IMR-90 (cell line): Measurements from ENCODE around the gene AXL. TPM values are rescaled to one million over a fixed set of nuclear protein-coding genes. Genes with fewer than 3 reads are reported as not detected.

Experiments used
- ATAC-seq: fragments of 200-7000 bp; cut with Tn5 transposase; 2 replicates; pipeline ENCODE4 v1.9.1; 2020; ENCODE audit warnings: low read depth, mild to moderate bottlenecking, moderate library complexity
- BruUV-seq: library from RNA; stranded (reverse); fragments of 400-500 nt; replicated peaks from 2 replicates; lab custom pipeline; 2021; lab: Mats Ljungman, UMichigan
- CTCF ChIA-PET: fragments of 300-600 bp; formaldehyde crosslinking; extraction: SDS; loops from one replicate; lab custom pipeline; 2021; ENCODE audit warnings: antibody characterized with exemption; lab: Yijun Ruan, JAX
- POLR2A ChIA-PET: fragments of 300-600 bp; sonication (Branson Sonifier 250); formaldehyde crosslinking; loops from one replicate; lab custom pipeline; 2022; ENCODE audit warnings: antibody characterized with exemption; ENCODE audit not compliant: unreplicated experiment; lab: Charles Lee
- DNase-seq: peaks from one replicate; pipeline ENCODE4 v3.0.0; 2013
- H2AFZ ChIP-seq: replicated peaks from 2 replicates; pipeline ENCODE3; 2013; ENCODE audit warnings: low read length, mild to moderate bottlenecking; ENCODE audit not compliant: poor library complexity
- H2AK5ac ChIP-seq: 2 replicates; pipeline ENCODE4 v1.6.1; 2013; ENCODE audit warnings: low read depth, low read length, inconsistent platforms
- H2AK9ac ChIP-seq: replicated peaks from 2 replicates; pipeline ENCODE3; 2013; ENCODE audit warnings: mild to moderate bottlenecking, low read depth, low read length, moderate library complexity; ENCODE audit not compliant: poor library complexity
- H2BK120ac ChIP-seq: 2 replicates; pipeline ENCODE4 v1.6.1; 2013; ENCODE audit warnings: low read depth, low read length, inconsistent platforms
- H2BK15ac ChIP-seq: 3 replicates; pipeline ENCODE4 v1.6.1; 2013; ENCODE audit warnings: low read depth, low read length, inconsistent platforms
- H2BK20ac ChIP-seq: 2 replicates; pipeline ENCODE4 v1.6.1; 2013; ENCODE audit warnings: low read depth, mild to moderate bottlenecking, inconsistent platforms, low read length, moderate library complexity
- H2BK5ac ChIP-seq: 2 replicates; pipeline ENCODE4 v1.6.1; 2013; ENCODE audit warnings: mild to moderate bottlenecking, low read depth, low read length, inconsistent platforms; ENCODE audit not compliant: poor library complexity, severe bottlenecking
- H3K14ac ChIP-seq: replicated peaks from 2 replicates; pipeline ENCODE4 v1.6.1; 2013; ENCODE audit warnings: low read depth, low read length, inconsistent platforms
- H3K18ac ChIP-seq: 2 replicates; pipeline ENCODE4 v1.6.1; 2013; ENCODE audit warnings: low read depth, low read length, control low read depth
- H3K23ac ChIP-seq: 2 replicates; pipeline ENCODE4 v1.6.1; 2013; ENCODE audit warnings: low read depth, low read length, inconsistent platforms
- H3K27ac ChIP-seq: 2 replicates; pipeline ENCODE4 v1.5.1; 2013; ENCODE audit warnings: mild to moderate bottlenecking, control low read depth, low read length; ENCODE audit not compliant: insufficient read depth
- H3K27me3 ChIP-seq: 2 replicates; pipeline ENCODE4 v1.6.1; 2013; ENCODE audit warnings: low read length; ENCODE audit not compliant: control insufficient read depth, insufficient read depth
- H3K36me3 ChIP-seq: 2 replicates; pipeline ENCODE4 v1.6.1; 2013; ENCODE audit warnings: low read length, mixed read lengths; ENCODE audit not compliant: control insufficient read depth, insufficient read depth
- H3K4ac ChIP-seq: 2 replicates; pipeline ENCODE4 v1.6.1; 2013; ENCODE audit warnings: low read depth, low read length, inconsistent platforms
- H3K4me1 ChIP-seq: 2 replicates; pipeline ENCODE4 v1.6.1; 2013; ENCODE audit warnings: low read length, mixed read lengths; ENCODE audit not compliant: control insufficient read depth, insufficient read depth
- H3K4me2 ChIP-seq: 2 replicates; pipeline ENCODE4 v1.6.1; 2013; ENCODE audit warnings: low read depth, mild to moderate bottlenecking, control low read depth, low read length, moderate library complexity
- H3K4me3 ChIP-seq: 2 replicates; pipeline ENCODE4 v1.5.1; 2013; ENCODE audit warnings: low read depth, mild to moderate bottlenecking, control low read depth, low read length, moderate library complexity; ENCODE audit not compliant: insufficient read depth
- H3K56ac ChIP-seq: 2 replicates; pipeline ENCODE4 v1.6.1; 2013; ENCODE audit warnings: low read length, inconsistent platforms; ENCODE audit not compliant: insufficient read depth; ENCODE audit errors: extremely low read depth
- H3K79me1 ChIP-seq, 2 experiments: 2 replicates each; pipeline ENCODE4 v1.6.1; 2013; ENCODE audit warnings: low read length in 2 of 2, inconsistent platforms in 1 of 2, low read depth in 1 of 2
- H3K9ac ChIP-seq: 2 replicates; pipeline ENCODE4 v1.6.1; 2013; ENCODE audit warnings: low read depth, low read length, control low read depth
- H3K9me1 ChIP-seq: 2 replicates; pipeline ENCODE4 v1.6.1; 2013; ENCODE audit warnings: low read length, inconsistent platforms; ENCODE audit not compliant: insufficient read depth
- H3K9me3 ChIP-seq: 2 replicates; pipeline ENCODE4 v1.6.1; 2013; ENCODE audit warnings: low read length; ENCODE audit not compliant: control insufficient read depth, insufficient read depth
- H4K20me1 ChIP-seq: 2 replicates; pipeline ENCODE4 v1.6.1; 2013; ENCODE audit warnings: low read length, inconsistent platforms; ENCODE audit not compliant: insufficient read depth
- H4K5ac ChIP-seq: 2 replicates; pipeline ENCODE4 v1.6.1; 2013; ENCODE audit warnings: mild to moderate bottlenecking, low read depth, low read length, control low read depth
- H4K8ac ChIP-seq, 2 experiments: 2 replicates each; pipeline ENCODE4 v1.6.1; 2013; ENCODE audit warnings: low read depth in 2 of 2, low read length in 2 of 2, control low read depth in 1 of 2, inconsistent platforms in 1 of 2
- H4K91ac ChIP-seq: 2 replicates; pipeline ENCODE4 v1.6.1; 2013; ENCODE audit warnings: low read depth, low read length, inconsistent platforms; ENCODE audit not compliant: insufficient read depth
- BHLHE40 ChIP-seq: fragments of 150-350 bp; IDR thresholded peaks from 2 replicates; pipeline ENCODE4 v1.6.1; 2016; ENCODE audit warnings: mild to moderate bottlenecking, low read depth, low read length
- CEBPB ChIP-seq: IDR thresholded peaks from 2 replicates; pipeline ENCODE4 v1.6.1; 2012; ENCODE audit warnings: low read depth, low read length, improper control_type of control experiment
- FOS ChIP-seq: fragments of 150-350 bp; IDR thresholded peaks from 2 replicates; pipeline ENCODE4 v1.6.1; 2016; ENCODE audit warnings: low read depth, low read length
- MAZ ChIP-seq: IDR thresholded peaks from 2 replicates; pipeline ENCODE4 v1.6.1; 2012; ENCODE audit warnings: low read depth, mild to moderate bottlenecking, low read length, improper control_type of control experiment, moderate library complexity, borderline replicate concordance
- POLR2A ChIP-seq: IDR thresholded peaks from 2 replicates; pipeline ENCODE4 v1.6.1; 2012; ENCODE audit warnings: mild to moderate bottlenecking, low read depth, low read length
- RFX5 ChIP-seq: IDR thresholded peaks from 2 replicates; pipeline ENCODE4 v1.8.0; 2012; ENCODE audit warnings: low read depth, mild to moderate bottlenecking, low read length, moderate library complexity
- whole genome bisulfite sequencing, 2 experiments: methylation state at CpG; one replicate each; pipeline versions ENCODE4 v1.1.5 to v1.1.7; 2013; ENCODE audit warnings: missing lambda C conversion rate in 2 of 2; ENCODE audit not compliant: insufficient read length in 1 of 2; ENCODE audit errors: extremely low coverage in 2 of 2; 5-methylcytosine and 5-hydroxymethylcytosine counted together
- dilution Hi-C: fragments of 300-500 bp; cut with HindIII; formaldehyde crosslinking; loops from one replicate; pipeline ENCODE4 v1.14.3; 2018; ENCODE audit warnings: low sequenced_read_pairs; ENCODE audit not compliant: unreplicated experiment
- in situ Hi-C: fragments of 300-500 bp; cut with MboI; formaldehyde crosslinking; loops from 3 replicates; pipeline ENCODE4 v1.14.3; 2019; ENCODE audit warnings: low sequenced_read_pairs, inconsistent platforms, mixed read lengths
- intact Hi-C: fragments of 100-400 bp; cut with micrococcal nuclease; formaldehyde crosslinking; loops from 2 replicates; pipeline ENCODE4 v1.10.0; 2022
- polyA plus RNA-seq, 3 experiments: library from polyadenylated mRNA; depleted of rRNA; stranded (reverse); fragments of >200 nt; gene quantifications; 2 replicates each; pipeline ENCODE4 v1.2.3, GENCODE V29; 2012; ENCODE audit warnings: low replicate concordance in 1 of 3
- total RNA-seq: library from RNA; depleted of rRNA; stranded (reverse); fragments of >200 nt; gene quantifications from 2 replicates; pipeline ENCODE4 v1.2.3, GENCODE V29; 2012

AXL gene
- total and polyA plus RNA-seq, 2 of the 4 experiments (the other 2 are of a cell fraction): 212 to 466 TPM

GRCh38 chr19:41263850-41264580, 45.0 kb downstream of the AXL start, which contains the start of gene HNRNPUL1 (continued):
- peak; percentile 97 for TF ChIP-seq MAZ
- TF ChIP-seq CEBPB: peak; percentile 78

GRCh38 chr19:41264581-41265394, 45.8 kb downstream of the AXL start:
- DNase-seq (peak; percentile 34), ATAC-seq (no peak)
- Histone ChIP-seq H2BK5ac (peak overlapping the region; percentile 89), H3K36me3 (peaks cover 20% of the 10 kb centered on the region), H3K9me3 (no peaks in the 10 kb centered on the region), H2BK15ac (no peak overlapping the region), H3K4me1 (peaks cover 9% of the 10 kb centered on the region), H4K5ac (peak overlapping the region; percentile 88), H3K79me1 (peaks cover 17 to 40% of the 10 kb centered on the region in 2 experiments; a peak in 3 of 4 replicates), H3K9ac (peak overlapping the region; percentile 93), H3K14ac (peak overlapping the region; percentile 68), H3K4ac (peak overlapping the region; percentile 91), H3K4me3 (peak overlapping the region; percentile 82), H2BK120ac (peak overlapping the region; percentile 39), H4K20me1 (peaks cover 34% of the 10 kb centered on the region), H3K27ac (peak overlapping the region; percentile 93), H4K8ac (peak overlapping the region; percentile 46 to 95), H2AK9ac (peak overlapping the region; percentile 100), H4K91ac (peak overlapping the region; percentile 95), H2AK5ac (peak overlapping the region; percentile 90), H2BK20ac (no peak overlapping the region), H3K27me3 (no peaks in the 10 kb centered on the region), H3K4me2 (peak overlapping the region; percentile 95), H3K18ac (peak overlapping the region; percentile 58), H3K56ac (peak overlapping the region; percentile 78), H3K9me1 (peaks cover 8% of the 10 kb centered on the region; the same call in 1 of the 2 replicates), H2AFZ (peak overlapping the region; percentile 91), H3K23ac (peak overlapping the region; percentile 76)
- TF ChIP-seq RFX5 (no peak), BHLHE40 (no peak), FOS (no peak), MAZ (no peak; the same call in 1 of the 2 replicates), POLR2A (peak; percentile 32; the same call in 1 of the 2 replicates)
- CTCF ChIA-PET: interaction anchor here (1.0 kb wide), 1 partner anchor 486 kb away, joined by 4 read pairs; no protein-coding TSS in a partner anchor
- dilution Hi-C loops (no loop called here), intact Hi-C loops (loop anchor here (2.0 to 5.0 kb wide), 2 partner anchors 44 to 88 kb away; partner anchors contain the start of gene TGFB1), in situ Hi-C loops (loop anchor here (5.0 to 25.0 kb wide), 2 partner anchors 62 to 602 kb away; no protein-coding TSS in a partner anchor)
- POLR2A ChIA-PET: interaction anchor here (1.9 kb wide), 1 partner anchor 60 kb away, joined by 6 read pairs; no protein-coding TSS in a partner anchor
- no TSS peak for BruUV-seq
- WGBS, 2 experiments: 1% methylated on average over 31 of the region's 75 CpGs; no CpG with 5 or more reads in 1 of the 2 experiments
